GM19452 (cell line): ENCODE measurements around the gene RPTOR.

Experiments used
- ATAC-seq: cut with Tn5 transposase; IDR thresholded peaks from one replicate; pipeline ENCODE4 v1.9.1; 2021; ENCODE audit not compliant: unreplicated experiment

RPTOR gene

DNA sequence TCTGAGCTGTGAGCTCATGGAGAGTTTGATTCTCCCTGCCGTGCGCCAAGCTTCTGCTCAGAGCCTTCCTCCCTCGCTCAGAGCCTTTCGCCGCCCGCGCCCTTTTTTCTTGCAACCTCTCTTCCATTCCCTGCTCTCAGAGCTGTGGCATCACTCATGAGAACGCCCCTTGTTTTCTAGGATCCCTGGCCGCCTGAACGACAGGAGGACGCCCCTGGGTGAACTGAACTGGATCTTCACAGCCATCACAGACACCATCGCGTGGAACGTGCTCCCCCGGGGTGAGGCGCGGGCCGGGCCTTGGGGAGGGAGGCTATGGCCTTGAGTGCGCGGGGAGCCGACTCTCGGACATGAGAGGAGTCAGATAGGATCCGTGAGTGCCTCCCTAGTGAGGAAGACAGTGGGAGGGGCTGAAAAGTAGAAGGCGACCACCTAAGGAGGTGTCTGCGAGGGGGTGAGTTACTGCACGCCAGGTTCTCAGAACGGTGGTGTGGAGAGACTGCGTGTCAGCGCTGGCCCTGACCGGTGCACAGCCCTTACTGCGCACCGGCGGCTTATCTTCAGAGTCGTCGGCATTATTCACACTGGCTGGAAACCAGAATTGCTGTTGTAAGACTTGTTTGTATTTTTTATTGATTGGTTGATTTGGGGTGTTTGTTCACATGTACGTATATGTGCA lies 277.5 kb downstream of the RPTOR start:
- ATAC-seq, result no peak

DNA sequence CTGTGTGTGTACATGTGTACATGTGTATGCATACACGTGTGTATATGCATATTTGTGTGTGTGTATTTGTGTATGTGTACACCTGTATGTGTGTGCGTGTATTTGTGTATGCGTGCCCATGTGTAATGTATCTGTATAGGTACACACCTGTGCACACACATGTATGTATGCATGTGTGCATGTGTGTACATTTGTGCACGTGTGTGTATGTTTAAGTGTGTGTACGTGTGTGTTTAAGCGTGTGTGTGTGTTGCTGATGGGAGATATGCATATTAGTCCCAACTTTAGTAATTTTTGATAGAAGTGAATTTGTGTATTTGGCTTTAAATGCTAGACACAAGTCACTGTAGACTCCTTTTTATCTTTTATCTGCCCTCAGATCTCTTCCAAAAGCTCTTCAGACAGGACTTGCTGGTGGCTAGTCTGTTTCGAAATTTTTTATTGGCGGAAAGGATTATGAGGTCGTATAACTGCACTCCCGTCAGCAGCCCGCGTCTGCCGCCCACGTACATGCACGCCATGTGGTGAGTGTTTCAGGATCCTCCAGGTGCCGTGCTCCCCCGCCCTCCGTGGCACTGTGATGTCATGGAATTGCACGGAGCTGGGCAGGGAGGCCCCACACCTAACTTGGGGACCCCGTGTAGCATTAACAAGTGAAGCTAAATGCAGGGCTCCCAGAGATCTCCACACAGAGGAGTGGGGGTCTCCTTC lies 278.2 kb downstream of the RPTOR start:
- no peak for ATAC-seq

DNA sequence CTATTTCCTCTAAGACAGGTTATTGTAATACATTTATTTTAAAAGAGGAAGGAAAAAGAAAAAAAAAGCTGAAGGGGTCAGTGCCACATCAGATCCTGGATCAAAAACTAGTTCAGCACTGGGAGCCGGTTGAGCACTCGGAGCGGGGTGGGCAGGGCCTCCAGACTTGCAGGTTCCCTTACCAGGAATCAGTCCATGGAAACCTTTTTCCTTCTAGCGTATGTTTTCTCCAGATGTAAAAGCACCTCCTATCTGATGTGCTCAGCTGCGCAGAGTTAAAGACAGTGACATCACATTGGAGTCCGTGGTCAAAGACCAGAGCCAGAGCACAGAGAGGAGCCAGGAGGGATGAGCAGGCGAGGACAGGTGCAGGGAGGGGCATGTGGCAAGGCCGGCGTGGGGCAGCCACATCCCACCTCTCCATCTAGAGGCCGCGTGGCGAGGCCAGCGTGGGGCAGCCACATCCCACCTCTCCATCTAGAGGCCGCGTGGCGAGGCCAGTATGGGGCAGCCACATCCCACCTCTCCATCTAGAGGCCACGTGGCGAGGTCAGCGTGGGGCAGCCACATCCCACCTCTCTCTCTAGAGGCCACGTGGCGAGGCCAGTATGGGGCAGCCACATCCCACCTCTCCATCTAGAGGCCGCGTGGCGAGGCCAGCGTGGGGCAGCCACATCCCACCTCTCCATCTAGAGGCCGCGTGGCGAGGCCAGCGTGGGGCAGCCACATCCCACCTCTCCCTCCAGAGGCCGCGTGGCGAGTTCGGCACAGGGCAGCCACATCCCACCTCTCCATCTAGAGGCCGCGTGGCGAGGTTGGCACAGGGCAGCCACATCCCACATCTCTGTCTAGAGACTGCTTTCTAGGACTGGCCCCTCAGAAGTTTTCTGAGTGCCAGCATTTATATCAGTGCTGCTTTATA lies 280.2 kb downstream of the RPTOR start:
- no peak for ATAC-seq

DNA sequence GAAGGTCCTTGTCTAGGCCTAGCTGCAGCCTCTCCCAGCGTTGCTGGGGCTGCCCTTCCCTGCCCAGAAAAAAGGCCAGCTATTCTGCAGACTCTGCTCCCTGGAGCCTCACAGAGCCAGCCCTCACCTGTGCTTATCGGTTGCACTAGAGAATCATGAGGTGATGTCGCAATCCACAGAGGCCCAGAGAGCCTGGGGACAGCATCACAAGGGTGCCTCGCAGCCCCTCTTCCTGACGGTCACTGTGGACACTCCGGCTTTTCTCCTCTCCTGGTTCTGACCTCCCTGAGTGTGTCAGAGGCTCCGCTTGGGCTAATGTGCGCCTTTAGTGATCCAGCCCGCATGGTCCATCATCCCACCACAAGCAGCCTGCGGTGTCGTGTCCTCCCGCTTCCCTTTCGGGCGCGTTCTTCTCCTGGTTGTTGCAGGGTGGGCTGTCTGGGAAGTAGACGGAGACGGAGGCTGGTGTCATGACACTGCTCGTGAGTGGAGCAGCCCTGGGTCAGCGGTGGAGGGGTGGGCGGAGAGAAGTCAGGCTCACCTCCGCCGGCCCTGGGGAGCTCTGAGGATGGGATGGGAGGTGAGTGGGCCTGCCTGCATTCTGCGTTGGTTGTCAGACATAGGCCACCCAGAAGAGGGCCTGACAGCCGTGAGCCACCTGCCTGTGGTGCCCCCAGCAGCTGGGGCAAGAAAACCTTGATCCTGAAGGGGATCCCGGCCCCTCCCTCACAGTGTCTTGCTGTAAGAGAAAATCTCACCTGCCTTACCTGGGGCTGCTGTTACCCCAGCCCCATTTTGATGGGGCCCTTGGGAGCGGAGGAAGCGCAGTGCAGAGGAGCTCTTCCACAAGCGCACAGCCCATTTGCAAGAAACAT lies 281.1 kb downstream of the RPTOR start:
- ATAC-seq, result no peak

DNA sequence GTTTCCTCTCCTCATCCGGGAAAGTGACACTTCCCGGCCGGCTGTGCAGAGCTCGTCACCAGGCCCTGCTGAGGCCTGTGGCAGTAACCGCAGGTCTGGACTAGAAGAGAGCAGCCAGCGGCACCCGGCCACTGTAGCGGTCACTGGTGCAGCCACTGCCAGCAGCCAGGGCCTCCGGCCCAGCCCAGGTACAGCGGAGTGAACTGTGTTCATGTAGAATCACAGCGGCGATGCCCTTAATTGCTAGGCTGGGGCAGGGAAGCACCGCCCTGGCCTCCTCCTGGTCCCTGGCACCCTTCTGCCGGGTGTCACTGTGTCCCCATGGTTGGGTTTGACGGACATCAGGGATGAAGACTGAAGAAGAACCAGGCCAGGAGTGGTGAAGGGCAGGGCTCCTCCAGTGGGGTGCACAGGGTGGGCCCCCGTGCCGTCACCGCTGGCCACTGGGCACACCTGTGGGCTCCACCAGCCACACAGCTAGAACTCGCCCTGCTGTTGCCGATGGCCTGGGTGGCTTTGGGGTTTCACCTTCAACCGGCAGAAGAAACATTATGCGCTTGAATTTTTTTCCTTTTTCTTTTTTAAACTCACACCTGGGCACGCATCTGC lies 281.8 kb downstream of the RPTOR start:
- ATAC-seq, result no peak

DNA sequence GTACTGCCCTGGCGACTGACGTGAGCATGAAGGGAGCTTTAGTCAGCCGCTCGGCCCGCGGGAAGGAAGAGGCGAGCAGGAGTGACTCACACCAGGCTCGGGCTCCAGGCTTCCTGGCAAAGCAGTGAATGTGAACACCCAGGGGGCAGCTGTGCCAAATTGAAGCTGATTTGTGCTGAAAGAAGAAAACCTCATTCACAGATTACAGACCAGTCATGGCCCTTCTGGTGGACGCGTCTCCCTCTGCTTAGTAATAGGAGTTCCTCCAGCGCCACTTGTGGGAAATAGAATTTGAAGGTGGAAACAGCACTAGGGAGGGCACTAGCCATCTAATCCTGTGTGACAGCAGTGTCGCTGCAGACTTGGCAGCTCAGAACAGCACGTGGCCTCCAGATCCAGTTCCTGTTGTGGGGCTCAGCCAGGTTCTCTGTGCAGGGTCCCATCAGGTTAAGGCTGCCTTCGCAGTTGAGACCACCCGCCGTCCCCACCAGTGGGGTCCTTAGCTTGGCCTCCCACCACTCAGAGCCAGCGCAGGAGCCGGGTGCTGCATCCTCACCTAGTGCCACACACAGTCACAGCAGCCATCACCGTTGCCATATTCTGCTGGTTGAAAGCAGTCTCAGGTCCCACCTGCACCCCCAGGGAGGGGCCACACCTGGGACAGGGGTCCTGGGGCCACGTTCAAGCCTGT lies 282.5 kb downstream of the RPTOR start:
- no peak for ATAC-seq

DNA sequence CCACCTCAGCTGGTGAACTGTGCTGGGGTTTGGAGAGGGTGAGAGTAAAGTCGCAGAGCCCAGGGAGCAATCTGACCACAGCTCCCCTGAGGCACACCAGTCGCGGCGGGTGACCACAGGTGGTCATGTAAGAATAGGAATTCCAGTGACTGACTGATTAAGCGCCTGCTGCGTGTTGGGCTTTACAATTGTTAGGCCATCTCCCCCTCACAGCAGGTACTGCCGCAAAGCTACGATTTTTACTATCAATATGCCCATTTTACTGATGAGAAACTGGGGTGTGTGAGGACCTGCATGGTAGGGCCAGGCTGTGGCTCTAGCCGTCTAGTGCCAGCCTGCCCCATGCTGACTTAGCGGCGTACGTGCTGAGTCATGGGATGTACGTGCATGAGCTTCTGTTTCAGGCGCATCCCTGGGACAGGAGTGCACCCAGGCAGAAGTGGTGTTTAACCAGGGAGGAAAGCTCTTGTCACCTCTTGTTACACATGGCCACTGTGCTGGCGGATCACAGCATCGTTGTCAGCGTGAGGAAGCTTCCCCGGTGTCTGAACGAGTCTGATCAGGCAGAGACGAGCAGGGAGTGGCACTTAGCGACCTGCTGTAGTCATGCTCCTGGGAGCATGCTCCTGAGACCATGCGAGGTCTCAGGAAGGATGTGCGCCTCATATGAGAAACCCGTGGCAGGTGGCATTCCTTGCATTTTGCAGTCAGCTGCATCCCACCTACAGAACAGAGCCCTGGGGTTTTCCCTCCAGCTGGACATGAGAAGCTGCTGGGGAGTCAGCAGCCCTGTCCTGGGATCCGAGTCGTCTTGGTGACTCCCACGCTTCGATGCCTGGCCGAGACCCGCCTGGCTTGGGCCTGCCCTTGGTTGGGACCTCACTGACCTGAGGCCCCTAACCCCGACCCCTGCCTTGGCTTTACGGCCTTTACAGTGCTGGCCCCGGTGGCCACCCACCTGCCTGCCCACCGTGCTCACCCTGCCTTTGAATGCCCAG lies 283.3 kb downstream of the RPTOR start:
- ATAC-seq, result no peak

DNA sequence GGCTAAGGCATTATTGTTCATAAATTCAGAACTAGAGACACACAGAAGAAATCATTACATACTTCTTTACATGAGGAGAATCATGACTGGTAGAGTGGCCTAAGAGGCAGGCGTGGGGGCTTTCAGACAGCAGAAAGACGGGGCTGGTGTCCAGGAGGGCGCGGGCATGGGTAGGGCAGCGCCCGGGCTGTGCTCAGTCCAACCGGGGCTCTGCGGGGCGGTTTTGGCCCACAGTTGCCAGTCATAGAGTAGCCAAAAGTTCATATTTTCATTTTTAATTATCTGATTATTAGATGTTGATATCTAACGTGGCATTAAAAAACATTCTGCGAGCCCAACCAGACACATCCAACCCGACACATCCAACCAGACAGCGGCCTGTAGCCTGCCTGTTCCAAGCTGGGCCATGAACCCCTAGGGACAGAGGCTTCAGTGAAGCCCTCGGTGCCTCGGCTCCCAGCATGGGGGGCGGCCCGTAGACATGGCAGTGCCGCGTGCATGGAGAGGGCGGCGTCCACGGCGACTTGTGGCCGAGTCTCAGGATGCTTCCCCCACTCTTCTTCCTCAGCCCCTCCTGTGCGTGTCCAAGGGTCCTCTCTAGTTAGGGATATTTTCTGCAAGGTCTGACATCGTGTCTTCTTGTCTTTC lies 284.7 kb downstream of the RPTOR start:
- ATAC-seq, result no peak

DNA sequence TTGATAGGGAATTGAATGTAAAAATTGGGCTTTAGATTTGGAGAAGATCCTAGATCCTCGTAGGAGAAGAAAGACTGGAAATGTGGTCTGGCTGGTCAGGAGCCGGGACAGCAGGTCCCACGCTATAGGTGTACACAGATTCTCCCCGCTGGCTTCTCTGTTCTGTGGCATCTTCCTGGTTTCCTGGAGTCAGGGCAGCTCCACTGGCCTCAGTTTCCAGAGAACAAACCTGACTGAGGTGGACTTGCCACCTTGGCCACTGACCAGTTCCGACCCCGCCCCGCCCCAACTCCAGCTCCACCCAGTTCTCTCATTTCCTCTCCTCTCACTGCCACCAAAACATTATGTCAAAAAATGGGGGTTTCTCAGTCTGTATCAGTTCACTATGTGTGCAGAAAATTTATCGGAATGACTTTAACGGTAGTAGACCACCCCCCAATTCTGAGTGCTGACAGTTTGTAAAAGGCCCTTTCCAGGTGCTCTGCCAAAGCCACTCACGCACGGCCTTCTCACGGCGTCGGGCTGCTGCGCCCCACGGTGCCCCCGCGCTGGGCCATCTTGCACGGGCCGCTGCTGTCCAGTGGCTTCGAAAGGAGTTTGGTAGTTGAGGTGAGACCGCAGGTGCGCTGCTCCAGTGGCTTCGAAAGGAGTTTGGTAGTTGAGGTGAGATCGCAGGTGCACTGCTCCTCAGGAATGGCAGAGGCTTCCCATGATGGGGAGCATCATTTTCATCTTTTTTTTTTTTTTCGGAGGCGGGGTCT lies 285.6 kb downstream of the RPTOR start:
- ATAC-seq, result no peak

DNA sequence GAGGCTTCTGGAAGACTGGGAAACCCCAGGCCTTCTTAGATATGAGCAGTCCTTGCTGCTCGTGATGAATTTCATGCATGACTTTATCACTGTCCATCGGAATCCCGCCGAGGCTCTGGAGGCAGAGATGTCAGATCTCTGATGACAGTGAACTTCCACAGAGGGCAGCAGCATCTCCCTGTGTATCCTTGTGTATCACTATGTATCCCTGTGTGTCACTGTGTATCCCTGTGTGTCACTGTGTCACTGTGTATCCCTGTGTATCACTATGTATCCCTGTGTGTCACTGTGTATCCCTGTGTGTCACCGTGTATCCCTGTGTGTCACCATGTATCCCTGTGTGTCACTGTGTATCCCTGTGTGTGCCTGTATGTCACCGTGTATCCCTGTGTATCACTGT lies 286.9 kb downstream of the RPTOR start:
- no peak for ATAC-seq

DNA sequence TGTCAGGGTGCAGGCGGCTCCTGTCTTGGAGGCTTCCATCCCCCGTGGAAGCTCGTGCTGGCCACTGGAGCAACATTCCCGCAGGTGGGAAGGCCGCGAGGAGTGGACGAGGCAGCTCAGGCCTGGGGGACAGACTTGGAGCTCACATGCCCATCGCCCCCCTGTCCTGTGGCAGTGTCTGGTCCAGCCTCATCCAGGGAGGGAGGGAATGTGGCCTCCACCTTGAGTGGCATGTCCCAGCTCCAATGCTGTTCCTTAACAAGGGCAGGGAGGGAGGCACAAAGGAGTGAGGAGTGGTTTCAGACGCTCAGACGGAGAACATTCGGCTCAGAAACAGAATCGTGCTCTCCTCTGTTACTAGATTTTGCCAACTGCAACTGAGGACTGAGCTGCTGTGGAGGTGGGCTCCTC lies 287.6 kb downstream of the RPTOR start:
- no peak for ATAC-seq

DNA sequence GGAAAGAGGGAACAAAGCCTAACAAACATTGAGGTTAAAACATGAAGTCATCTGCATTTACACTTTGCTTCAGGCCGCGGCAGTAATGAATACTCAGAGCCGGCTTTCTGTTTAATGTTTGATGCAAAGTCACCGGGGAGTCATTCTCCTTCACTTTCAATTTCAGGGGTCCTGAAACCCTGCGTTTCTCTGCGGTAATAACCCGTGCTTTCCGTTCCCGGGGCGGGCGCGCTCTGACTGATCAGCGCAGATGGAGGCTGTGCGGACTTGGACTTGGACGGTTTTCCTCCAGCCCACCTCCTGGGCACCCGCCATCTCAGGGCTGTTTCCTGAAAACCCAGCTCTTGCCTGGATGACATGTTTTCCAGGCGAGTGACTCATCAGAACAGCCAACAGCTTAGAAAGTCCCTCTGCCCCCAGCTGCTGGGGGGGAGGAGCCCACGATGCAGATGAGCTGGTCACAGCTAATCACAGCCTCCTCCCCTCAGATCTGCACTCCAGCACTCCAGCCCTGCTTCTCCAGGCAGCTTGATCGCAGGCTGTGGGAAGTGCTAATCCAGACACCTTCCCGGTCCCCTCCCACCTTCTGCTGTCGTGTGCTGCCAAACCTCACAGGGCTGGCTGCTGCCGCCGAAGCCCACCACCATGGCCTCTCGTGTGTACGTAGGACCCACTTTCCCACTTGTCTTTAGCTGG lies 288.4 kb downstream of the RPTOR start:
- ATAC-seq, result peak; percentile 75

DNA sequence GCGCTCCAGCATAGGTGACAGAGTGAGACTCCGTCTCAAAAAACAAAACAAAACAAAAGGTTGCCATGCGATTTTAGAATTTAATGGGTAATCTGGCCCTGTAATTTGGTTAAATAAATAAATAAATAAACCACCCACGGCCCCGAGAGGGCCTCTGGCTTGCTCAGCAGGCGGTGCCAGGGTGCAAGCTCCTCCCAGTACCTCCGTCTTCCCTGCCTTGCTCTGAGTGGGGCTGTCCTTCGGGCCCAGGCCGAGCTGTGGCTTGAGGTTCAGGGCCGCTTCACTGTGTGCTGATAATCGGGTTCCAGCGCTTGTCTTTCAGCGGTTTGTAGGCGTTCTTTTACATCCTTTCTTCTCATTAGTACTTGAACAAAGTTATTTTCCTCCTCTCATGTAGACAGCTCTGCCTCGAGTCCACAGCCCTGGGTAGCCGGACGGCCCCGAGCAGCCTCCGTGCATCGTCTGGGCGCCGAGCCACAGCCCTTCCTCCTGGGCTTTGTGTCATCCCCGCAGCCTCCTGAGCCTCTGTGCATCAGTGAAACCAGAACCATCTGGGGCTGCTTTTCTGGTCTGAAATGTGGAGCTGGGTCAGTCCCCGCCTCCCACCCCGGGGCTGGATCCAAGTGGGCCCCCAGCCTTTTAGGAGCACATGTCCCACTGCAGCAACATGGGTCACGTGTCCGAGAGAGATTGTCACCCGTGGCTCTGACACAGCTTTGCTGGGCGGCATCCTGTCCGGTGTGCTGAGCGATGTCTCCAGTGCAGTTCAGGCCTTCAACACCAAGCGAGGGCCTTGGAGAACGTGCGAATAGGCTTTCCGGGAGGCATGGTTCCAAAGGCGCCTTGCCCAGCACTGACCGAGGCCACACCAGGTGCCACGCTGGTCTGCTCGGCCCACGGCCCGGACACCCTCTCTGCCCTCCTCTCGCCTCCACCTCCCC lies 289.6 kb downstream of the RPTOR start:
- ATAC-seq, result no peak

DNA sequence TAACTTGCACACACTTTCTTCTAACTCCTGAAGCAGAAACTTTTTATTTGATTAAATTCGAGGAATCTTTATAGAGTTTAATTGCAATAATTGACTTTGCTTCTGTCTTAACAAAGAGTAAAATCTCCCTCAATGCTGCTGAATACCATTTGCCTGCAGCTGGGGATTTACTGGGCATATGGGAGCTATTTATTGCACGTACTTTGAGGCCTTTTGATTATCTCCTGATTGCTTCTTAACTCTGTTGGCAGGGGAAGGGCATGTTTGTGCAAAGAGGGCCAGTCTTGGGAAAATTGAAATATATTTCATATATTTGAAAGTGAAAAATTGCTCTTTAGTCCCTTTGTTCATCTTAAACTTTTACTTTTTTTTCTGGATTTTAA lies 290.2 kb downstream of the RPTOR start:
- no peak for ATAC-seq

DNA sequence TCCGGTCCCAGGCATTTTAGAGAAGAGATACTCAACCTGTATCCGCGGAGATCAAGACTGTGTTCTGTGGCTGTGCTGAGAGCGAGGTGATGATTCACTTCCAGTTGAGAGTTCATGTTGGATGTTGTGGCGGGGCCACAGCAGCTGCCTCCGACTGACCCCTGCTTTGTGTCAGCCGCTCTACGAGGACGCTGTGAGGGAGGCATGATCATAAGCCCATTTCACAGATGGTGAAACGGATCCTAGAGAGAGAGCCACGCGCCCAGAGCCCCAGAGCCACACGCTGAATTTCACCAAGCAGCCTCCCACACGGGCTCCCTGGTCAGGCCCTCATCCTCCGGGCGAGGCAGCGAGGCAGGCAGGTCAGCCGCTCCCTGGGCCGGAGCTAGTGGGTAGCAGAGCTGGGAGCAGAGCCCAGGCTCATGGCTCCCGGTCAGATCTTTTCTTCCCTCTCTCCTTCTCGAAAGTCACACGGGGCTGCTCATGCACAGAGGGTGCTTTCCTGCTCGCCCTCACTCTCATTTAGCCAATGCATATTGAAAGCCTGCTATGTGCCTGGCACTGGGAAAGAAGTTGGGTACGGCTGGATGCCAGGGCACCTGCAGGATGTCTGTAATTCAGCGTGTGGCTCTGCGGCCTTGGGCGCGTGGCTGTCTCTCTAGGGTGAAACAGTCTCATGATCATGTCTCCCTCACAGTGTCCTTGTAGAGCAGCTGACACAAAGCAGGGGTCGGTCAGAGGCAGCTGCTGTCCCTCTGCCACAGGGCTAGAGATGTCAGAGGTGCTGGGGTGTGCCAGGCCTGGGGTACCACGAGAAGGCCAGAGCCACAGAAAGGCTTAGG lies 291.4 kb downstream of the RPTOR start:
- ATAC-seq, result no peak
